Stimulated activated CD8-positive, alpha-beta memory T cell treated with anti-CD3 and anti-CD28 coated beads, Interleukin-4, amount 100 ng/mL, for 1 hour (primary cell): Measurements from ENCODE around the gene PRRG2.

Experiments used
- DNase-seq, 2 donors: peaks; one replicate each; pipeline ENCODE4 v3.0.0-alpha.2; 2020; ENCODE audit warnings: low read depth in 2 of 2, low spot score in 1 of 2

The PRRG2 gene

DNA sequence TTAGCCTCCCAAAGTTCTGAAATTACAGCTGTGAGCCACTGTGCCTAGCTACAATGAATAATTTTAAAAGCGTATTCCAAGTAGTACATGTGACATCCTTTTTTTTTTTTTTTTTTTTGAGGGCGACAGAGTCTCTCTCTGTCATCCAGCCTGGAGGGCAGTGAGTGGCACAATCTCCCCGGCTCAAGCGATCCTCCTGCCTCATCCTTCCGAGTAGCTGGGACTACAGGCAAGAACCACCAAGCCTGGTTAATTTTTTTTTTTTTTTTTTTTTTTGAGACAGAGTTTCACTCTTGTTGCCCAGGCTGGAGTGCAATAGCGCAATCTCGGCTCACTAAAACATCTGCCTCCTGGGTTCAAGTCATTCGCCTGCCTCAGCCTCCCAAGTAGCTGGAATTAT is 6.1 kb downstream of the PRRG2 start:
- DNase-seq = no peak

DNA sequence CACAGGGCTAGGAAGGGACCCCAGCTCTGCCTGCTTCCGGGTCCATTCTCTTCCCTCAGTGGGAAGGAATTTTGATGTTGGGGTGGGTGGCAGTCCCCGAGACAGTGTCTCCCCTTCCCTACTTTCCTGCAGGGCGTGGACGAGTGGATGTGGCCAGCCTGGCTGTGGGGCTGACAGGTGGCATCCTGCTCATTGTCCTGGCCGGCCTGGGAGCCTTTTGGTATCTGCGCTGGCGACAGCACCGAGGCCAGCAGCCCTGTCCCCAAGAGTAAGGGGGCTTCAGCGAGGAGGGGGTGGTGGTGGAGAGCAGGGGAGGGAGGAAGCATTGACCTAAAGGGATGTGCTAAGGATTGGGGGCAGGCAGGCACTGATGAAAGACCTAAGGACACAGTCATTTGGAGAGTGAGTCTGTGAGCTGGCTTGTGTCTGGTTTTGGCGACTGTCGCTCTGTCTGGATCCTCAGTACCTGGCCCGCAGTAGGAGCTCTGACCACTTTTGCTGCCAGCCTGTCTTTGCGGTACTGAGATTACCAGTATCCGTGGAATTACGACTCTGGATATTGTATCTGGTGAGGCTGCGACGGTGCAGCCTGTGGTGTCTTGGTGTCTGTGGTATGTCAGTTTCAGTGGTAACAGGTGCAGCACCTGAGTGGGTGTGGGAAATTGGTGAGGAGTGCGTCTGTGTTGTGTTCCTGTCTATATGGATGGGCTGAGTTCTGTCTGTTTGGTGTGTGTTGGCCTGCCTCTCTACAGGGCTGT is 7.4 kb downstream of the PRRG2 start:
- no peak for DNase-seq

DNA sequence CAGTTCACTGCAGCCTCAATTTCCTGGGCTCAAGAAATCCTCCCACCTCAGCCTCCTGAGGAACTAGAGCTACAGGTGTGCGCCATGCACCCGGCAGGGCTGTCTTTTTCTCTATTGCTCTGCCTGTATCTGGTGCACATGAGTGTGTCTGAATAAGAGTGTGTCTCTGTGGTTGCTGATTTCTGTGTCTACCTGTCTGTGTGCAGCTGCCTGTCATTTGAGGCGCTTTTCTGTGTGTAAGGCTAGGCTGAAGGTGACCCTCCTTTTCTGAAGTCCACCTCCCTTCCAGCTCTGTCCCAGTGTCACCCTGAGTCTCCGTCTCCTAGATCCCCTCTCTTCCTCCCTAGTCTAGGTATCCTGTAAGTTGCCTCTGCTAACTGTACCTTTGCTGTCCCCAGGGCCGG is 8.4 kb downstream of the PRRG2 start:
- DNase-seq = no peak

DNA sequence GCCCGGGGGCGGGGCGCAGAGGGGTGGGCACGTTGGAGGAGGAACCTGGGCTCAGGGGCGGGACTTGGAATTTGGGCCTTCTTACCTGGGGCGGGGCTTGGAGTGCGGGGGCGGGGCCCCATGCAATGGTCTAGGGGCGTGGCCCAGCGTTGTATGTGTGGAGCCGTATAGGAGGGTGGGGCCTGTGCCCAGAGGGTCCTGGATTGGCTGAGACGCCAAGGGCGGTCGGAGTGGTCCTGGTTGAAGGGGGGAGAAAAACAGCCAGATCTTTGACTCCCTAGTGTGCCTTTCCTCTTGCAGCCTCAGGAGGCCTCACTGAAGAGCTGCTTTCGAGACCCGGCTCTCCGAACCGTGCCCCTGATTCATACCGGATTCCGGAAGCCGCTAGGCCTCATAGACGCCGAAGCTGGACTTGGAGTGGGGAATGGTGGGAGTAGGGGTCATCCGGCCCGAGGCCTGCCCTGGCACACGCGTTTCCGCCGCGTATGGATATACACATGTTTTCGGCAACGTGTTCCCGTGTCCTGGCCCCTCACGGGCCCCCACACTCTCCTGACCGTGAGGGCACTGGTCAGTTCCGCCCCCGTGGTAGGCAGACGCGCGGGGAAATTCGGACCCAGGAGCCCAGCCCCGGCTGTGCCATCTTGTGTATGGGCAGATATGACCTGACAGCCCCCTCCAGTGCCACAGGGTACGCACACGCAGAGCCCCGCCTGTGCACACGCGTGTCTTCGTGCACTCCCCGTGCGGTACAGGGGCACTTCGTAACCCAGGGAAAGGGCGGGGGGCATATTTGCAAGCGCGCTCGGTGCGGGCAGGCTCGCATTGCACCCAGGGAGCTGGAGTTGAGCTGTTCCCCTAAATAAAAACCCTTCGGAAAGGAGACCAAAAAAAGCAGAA is 9.2 kb downstream of the PRRG2 start:
- DNase-seq = peak; percentile 86 to 89

DNA sequence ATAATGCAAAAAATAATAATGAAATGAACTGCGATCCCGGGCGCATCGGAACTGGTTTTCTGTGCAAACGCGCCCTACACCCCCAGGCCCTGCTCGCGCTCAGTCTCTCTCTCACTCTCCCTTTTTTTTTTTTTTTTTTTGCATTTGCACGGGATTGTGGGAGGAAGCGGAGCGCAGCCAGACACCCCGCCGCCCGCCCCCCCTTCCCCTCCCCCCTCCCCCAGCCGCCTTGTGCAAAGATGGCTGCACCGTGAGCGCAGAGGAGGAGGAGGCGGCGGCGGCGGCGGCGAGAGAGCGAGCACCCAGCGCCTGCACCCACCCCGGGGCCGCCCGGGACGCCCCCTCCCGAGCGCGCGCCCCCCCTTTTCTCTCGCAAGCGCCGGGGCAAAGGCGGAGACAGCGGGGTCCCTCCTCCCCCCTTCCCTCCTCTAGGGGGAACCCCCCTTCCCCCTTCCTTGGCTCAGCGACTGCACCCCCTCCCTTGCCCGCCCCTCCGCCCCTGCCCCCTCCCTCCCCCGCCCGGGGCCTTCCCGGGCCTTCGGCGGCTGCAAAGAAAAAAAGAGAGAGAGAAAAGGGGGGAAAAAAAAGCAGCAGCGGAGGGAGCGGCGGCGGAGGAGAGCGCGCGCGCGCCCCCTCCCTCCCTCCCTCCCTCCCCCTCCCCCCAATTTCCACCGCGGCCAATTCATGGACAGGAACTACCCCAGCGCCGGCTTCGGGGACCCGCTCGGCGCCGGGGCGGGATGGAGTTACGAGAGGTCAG is 10.0 kb downstream of the PRRG2 start, which contains the start of gene PRR12:
TSS of gene PRR12 (plus strand) at position 212 of the 760 bp plus-strand sequence. CDS start at position 685, 473 bp downstream.
- peak in 1 of 2 donors; percentile 34 for DNase-seq

DNA sequence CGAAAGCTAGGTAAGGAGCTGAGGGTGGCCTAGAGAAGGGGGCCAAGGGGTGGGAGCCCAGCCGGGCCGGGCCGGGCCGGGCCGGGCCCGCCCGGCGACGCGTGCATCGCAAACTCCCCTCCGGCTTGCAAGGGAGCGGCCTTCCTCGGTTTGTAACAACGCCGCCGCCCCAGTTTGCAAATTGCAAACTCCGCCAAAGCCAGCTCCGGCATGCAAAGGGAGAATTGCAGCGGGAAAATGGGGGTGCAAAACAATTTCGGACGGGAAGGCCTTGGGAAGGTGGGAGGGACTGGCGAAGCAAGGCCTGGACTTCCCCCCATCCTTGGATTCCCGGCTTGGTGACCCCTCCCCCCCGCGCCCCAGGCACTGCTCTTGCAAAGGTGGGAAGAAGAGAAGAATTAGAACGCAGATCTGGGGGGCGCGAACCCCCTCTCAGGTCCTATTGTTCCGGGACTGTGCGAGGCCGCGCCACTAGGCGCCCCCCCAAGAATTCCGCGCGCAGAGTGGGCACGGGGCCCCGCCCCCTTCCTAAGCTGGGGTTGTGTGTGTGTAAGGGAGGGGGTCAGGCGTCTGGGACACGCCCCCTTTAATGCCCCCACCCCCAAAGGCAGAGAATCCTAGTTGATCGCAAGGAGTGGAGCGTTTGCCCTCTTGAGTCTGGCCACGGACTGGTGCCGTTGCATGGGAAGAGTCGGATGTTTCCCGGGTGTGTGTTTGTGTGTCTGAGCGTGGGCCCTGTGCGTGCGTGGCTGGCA is 10.8 kb downstream of the PRRG2 start:
- no peak for DNase-seq

DNA sequence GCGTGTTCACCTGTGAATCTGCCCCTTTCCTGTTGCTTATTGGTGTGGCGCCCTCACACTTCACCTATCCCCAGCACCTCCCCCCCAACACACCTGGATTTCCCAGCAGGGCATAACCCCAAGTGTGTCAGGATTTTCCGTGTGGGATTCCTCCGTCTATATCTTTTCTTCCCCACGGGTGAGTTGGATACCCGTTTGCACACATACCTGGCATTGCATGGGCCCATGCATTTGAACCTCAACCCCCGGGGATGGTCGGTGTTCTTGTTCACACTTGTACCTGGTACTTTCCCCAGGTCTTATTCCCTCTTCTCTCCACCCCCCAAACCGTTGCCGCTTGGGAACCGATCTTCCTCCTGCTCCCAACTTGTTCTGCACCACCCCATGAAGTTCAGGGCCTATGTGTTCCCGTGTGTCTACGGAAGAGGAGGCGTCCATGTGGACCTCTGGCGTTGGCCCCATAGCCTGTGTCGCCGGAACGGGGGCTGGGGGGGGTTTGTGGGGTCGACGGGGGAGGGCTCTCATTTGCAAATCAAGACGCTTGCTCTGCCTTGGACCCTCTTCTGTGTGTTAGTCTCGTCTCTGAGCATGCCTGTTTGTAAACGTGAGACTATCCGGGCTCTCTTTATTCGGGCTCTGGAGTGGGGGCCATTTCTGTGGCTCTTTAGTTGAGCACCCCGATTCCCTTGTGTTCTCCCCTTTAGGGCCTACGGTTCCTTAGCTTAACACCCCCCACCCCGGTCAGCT is 11.5 kb downstream of the PRRG2 start:
- DNase-seq = no peak

DNA sequence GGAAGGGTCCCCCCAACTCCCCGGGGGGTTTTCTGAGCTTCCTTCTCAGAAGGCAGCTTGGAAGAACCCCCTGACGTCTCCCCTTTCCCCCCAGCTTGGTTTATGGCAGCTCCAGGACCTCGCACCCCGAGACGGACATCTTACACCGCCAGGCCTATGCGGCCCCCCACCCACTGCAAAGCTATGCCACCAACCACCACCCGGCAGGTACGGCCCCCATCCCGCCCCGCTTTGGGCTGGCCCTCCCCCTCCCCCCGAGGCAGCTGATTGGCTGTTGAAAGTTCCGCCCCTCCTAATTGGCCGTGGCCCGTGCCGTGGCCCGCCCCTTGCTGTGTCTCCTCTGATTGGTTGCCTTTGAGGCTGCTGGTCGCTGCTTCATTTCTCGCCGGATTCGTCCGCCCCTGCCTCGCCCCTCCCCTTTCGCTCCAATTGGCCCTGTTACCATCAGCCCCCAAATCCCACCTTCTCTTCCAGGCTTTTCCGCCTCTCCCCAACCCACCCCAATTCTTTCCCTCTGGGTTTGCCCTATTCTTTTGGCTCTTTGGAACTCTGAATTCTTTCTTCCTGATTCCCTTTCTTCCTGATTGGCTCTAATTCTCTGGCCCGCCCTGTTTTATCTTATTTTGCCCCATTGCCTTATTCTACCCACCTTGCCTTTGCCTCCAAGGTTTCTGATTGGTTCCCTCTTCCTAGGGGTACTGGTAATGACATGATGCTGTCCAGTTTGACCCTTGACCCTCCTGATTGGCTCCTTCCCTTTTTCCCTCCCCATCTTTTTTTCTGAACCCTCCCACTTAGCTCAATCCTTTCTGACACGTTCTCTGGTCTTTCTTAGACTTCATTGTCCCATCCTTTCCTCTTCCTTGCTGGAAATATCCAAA is 12.4 kb downstream of the PRRG2 start:
- peak; percentile 72 to 84 for DNase-seq

DNA sequence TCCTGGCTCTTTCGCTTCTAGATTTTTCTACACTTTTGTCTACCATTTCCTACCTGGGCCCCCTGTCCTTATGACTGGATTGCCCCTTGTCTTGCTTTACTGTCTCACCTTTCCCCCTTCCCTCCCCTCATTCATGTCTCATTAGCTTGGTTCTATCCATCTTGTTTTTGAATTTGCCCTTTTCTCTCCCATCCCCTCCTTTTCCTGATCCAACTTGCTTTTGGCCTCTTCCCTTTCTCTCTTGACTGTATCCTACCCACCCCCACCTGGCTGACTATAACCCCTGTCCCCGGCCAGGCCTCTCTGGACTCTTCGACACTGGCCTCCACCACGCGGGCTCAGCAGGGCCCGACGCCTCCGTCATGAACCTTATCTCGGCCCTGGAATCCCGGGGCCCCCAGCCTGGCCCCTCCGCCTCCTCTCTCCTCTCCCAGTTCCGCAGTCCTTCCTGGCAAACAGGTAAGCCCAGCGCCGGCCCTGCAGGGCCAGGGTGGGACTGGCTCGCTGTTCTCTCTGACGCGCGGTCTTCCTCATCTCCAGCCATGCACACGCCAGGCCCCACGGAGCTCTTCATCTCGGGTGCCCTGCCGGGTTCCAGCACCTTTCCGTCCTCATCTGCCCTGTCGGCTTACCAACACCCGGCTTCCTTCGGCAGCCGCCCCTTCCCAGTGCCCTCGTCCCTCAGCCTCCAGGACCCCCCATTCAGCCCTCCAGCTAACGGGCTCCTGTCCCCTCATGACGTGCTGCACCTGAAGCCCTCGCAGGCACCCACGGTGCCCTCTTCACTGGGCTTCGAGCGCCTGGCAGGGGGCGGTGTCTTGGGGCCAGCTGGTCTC is 13.3 kb downstream of the PRRG2 start:
- no peak for DNase-seq

DNA sequence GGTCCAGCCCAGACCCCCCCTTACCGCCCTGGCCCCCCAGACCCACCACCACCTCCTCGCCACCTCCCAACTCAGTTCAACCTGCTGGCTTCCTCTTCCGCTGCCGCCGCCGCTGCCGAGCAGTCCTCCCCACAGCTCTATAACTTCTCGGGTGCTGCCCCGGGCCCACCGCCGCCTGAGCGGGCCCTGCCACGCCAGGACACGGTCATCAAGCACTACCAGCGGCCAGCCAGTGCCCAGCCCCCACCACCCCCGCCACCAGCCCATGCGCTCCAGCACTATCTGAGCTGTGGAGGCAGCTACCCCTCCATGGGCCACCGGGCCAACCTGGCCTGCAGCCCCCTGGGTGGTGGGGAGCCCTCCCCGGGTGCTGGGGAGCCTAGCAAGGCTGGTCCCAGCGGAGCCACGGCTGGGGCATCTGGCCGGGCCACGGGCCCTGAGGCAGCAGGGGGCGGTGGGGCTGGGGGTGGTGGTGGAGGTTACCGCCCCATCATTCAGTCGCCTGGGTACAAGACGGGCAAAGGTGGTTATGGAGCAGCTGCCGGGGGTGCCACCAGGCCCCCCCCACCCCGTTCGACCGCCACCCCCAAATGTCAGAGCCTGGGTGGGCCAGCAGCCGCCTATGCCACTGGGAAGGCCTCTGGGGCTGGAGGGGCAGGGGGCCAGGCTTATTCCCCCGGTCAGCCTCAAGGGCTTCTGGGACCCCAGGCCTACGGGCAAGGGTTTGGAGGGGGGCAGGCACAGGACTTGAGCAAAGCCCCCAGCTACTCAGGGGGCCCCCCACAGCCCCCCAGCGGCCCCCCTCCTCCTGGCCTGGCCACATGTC is 14.1 kb downstream of the PRRG2 start:
- no peak for DNase-seq

DNA sequence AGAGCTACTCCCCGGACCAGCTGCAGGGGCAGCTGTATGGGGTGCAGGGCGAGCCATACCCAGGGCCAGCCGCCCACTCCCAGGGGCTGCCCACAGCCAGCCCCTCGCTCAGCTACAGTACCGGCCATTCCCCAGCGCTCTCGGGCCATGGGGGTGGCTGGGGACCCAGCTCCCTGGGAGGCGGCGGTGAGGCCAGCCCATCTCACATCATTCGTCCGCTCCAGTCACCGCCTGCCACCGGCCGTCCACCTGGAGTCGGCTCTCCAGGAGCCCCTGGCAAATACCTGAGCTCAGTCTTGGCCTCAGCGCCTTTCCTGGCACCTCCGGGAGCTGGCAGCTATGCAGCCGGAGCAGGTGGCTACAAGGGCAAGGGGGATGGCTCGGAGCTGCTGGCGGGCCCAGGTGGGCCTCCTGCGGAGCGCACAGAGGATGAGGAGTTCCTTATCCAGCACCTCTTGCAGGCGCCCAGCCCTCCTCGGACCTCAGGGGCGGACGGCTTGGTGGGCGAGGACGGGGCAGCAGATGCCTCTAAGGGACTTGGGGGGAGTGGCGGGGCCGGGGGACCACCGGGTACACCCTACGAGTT is 14.8 kb downstream of the PRRG2 start:
- DNase-seq = no peak

DNA sequence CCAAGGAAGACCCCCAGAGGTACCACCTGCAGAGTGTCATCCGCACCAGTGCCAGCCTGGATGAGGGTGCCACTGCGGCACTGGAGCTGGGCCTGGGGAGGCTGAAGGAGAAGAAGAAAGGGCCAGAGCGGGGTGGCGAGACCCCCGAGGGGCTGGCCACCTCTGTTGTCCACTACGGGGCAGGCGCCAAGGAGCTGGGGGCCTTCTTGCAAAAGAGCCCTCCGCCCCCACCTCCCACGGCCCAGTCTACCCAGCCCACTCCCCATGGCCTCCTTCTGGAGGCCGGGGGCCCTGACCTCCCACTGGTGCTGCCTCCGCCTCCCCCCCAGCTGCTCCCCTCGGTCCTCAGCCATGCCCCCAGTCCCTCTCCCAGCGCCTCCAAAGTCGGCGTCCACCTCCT is 15.3 kb downstream of the PRRG2 start:
- DNase-seq = no peak

DNA sequence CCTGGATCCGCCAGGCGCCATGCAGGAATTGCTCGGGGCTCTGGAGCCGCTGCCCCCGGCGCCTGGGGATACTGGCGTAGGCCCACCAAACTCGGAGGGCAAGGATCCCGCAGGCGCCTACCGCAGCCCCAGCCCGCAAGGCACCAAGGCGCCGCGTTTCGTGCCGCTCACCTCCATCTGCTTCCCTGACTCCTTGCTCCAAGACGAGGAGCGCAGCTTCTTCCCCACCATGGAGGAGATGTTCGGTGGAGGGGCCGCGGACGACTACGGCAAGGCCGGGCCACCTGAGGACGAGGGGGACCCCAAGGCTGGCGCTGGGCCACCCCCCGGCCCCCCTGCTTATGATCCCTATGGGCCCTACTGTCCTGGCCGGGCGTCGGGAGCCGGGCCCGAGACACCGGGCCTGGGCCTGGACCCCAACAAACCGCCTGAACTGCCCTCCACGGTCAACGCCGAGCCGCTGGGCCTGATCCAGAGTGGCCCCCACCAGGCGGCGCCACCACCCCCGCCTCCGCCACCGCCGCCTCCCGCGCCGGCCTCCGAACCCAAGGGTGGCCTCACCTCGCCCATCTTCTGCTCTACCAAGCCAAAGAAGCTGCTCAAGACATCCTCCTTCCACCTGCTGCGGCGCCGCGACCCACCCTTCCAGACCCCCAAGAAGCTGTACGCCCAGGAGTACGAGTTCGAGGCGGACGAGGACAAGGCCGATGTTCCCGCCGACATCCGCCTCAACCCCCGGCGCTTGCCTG is 16.0 kb downstream of the PRRG2 start:
- DNase-seq = no peak

DNA sequence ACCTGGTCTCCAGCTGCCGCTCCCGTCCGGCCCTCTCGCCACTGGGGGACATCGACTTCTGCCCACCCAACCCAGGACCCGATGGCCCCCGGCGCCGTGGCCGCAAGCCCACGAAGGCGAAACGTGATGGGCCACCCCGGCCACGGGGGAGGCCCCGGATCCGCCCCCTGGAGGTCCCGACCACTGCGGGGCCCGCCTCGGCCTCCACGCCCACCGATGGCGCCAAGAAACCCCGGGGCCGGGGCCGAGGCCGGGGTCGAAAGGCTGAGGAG is 16.5 kb downstream of the PRRG2 start:
- DNase-seq = no peak

DNA sequence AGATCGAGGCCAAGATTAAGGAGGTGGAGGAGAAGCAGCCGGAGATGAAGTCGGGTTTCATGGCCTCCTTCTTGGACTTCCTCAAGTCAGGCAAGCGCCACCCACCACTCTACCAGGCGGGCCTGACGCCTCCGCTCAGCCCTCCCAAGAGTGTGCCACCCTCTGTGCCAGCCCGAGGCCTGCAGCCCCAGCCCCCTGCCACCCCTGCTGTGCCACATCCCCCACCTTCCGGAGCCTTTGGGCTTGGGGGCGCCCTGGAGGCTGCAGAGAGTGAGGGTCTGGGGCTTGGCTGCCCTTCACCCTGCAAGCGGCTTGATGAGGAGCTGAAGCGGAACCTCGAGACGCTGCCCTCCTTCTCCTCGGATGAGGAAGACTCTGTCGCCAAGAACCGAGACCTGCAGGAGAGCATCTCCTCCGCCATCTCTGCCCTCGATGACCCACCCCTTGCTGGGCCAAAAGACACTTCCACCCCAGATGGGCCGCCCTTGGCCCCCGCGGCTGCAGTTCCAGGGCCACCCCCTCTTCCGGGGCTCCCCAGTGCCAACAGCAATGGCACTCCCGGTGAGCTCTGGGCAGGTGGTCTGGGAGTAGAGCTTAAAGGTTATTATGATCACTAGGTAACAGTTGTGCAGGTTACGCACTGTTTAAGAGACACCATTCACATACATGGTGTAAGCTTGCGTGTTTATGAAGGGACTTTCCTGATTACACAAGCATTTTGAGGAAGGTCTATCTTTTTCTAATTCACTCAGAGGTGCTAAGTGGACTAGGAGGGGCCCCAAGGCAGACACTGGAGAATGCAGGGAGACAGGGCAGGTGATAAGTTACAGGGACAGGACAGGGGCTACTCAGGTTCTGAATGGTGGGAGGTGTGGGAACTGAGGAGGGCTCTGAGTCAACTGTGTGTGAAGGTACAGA is 18.5 kb downstream of the PRRG2 start:
- DNase-seq = no peak
